ENCODE measurements around the gene HTR6.

The HTR6 gene

DNA sequence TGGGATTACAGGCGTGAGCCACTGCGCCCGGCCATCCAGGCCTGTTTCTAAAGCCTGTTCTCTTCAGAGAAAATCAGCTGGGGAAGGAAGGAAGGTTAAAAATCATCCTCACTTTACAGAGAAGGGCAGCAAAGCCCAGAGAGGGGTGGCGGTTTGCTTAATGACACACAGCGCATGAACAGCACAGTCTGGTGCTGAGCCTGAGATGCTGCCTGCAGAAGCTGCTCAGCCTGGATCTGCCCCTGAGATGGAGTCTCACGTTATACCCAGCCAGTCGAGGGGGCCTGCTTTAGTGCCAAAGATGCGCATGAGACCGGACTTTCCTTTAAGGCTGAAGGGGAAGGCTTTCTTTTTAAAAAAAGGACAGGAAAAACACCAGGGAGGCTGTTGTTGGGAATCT, 21.3 kb downstream of the HTR6 start:
- no peak for DNase-seq (ENCODE audit: low read depth in 1 of 2, low spot score in 1 of 2)

DNA sequence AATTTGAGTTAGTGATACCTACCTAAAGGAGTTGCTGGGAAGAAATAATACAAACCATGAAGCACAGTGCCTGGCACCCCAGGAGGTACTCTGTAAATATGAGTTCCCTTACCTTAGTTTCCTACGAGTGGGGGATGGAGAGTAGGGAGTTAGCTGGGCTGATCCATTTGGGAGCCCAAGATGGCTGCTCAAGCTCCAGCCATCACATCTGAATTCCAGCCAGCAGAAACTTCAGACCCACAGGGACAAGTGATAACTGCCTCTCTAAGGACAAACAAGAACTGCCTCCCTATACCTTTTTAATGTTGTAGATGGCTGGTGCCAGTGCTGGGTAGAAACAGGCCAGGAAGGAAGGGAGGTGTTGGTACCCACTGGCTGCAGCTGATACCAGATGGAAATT, 22.7 kb downstream of the HTR6 start:
- no peak for DNase-seq (ENCODE audit: low read depth in 1 of 2, low spot score in 1 of 2)

DNA sequence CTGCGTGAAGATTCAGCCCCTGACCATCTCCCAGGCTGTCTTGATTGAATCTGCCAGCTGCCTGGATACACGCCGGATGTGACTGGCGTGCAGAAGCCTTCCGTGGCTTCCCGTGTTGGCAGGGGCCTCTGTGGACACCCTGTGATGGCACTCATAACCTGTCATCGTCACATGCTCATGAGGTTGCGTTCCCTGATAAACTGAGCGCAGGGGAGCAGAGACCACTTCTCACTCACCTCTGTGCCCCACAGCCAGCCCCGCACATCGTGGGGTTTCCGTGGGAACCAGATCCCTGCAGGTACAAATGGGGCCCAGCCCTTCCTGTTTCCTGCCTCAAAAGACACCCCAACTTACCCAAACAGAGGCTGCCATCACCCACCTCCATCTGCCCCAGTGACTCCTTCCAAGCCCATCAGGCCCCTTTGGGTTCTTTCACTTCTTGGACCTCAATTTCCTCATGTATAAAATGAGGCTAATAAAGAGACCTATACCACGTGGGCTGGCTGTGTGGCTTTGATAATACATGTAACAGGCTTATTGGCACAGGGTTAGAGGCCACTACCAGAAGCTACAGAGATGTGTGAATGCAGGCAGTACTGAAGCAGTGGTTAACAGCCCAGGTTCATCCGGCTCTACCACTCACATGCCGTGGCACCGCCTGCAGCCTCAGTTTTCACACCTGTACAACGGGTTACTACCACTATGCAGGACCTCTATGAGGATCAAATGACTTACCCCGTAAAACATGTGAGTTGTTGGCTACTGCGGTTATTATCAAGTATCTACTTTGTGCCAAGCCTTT, 23.6 kb downstream of the HTR6 start:
- no peak for DNase-seq (ENCODE audit: low read depth in 1 of 2, low spot score in 1 of 2)

DNA sequence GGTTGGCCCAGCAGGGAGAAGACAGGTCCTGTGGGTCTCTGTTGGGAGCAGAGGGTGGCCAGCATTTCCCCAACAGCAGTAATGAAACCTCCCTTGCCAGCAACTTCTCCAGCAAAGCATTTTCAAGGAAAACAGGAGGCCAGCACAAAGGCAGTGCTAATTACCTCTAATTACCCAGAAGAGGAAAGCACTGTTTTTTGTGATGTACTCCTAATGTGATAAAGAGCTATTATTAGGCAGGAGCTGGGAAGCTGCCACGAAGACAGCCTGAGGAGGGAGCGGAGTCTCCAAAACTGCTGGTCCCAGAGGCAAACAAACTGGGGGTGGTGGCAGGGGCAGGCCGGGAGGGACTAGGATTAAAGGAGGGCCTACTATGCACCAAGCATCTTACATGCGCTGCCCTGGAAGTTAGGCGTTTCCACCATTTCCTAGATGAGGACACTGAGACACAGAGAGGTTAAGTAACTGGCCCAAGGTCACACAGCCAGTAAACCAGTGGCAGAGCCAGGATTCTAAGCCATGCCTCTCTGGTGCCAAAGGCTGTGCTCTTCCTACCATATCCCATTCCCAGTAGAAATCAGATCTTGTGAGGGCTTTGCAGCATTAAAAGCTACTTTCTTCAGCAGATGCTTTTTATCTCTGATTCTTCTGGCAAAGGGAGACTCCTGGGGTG, 24.5 kb downstream of the HTR6 start:
- DNase-seq (ENCODE audit: low read depth in 1 of 2, low spot score in 1 of 2): no peak

DNA sequence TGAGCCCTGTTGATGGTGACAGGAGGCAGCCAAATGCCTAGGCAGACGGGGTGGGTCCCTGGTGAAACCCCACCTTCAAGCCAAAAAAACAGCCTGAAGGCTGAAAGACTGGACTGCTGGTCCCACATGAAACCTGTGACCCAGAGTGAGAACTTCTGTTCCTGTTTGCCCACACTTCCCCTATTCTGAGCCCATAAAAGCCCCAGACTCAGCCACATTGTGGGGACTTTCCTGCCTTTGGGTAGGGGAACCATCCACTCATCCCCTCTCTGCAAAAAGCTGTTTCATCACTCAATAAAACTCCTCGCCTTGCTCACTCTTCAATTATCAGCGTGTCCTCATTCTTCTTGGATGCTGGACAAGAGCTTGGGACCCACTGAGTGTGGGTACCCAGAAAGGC, 25.2 kb downstream of the HTR6 start:
- no peak for DNase-seq (ENCODE audit: low read depth in 1 of 2, low spot score in 1 of 2)

DNA sequence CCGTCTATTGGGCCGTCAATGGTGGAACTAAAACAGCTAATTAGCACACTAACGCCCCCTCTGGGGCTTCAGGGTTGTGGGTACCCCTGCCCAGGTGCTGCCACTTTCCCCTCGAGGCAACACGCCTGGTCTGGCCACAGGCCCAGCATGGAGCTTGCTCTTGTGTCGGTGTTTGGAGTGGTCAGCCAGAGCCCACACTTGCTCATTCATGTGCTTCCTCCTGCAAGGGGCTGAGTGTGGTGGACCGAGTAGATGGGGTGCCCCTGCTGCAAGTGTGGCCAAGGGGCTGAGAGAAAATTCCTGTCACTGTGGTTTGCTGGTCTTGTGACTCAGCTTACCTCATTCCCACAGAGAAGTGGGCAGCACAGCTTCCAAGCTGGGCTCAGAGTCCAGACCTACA, 25.7 kb downstream of the HTR6 start:
- no peak for DNase-seq (ENCODE audit: low read depth in 1 of 2, low spot score in 1 of 2)

DNA sequence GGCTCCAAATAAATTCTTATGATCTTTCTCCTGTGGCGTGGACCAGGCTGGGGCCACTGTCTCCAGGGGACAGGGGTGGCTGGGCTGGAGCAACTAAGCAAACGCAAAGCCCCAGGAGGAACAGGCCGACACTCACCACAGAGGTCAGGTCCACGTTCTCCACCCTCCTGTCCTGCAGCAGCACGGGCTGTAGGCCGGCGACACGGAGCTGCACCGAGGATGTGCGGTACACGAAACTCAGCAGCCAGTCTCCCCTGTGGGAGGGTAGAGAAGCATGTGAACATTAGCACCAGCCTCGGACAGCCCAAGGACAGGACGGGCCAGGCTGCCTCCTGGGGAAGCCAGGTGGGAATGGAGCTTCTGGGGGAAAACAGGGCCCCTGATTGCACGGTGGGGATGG, 29.6 kb downstream of the HTR6 start:
- DNase-seq (ENCODE audit: low read depth in 1 of 2, low spot score in 1 of 2): no peak

DNA sequence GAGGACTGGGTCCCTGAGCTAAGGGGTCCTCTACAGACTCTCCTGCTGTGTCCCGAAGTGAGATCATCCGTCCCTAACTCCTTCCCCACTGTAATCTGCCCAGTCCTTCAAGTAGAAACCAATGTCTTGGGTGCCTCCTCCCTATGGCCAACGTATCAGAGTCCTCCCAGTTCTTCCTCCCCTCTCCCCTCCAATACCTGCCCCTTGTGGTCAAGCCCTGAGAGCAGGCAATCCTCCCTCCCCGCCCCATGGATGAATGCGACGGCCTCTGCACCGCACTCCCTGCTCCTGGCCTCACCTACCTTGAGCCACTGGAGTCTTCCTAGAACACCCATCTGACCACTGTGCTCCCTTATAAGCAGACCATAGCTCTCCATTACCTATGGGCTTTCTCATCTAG, 31.1 kb downstream of the HTR6 start:
- no peak for DNase-seq (ENCODE audit: low read depth in 1 of 2, low spot score in 1 of 2)

DNA sequence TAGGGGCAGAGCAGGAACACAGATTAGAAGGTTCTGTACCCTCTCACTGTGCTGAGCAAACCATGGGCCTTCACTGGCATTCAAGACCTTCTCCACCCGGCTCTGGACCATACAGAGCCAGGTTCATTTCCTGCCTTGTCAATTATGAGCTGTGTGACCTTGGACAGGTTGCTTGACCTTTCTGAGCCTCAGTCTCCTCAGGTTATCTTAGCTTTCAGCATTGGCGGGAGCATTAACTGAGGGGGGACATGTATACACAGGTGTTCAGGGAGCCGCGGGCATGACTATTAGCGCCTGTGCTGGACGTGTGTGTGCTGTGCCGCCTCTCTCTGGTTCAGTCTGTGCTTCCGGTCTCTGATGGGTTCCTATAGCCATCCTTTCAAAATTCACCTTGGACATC, 32.1 kb downstream of the HTR6 start:
- no peak for DNase-seq (ENCODE audit: low read depth in 1 of 2, low spot score in 1 of 2)

DNA sequence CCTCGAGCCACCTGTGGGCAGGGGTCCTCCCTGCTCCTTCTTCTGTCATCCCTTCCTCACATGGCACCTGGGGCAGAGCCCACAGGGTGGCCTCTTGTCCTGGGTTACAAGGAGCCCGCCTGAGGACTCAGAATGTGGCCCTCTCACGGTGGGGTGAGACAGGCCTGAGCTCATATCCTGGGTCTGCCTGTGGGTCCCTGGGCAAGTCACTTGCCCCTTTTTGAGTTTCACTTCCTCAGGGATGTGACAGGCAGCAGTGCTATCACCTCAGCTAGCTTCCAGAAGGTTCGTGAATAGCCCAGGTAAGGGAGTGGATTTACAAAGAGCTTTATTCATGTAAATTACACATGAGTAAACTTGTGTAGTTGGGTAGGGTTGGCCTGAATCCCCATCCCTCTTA, 33.5 kb downstream of the HTR6 start:
- no peak for DNase-seq (ENCODE audit: low read depth in 1 of 2, low spot score in 1 of 2)

DNA sequence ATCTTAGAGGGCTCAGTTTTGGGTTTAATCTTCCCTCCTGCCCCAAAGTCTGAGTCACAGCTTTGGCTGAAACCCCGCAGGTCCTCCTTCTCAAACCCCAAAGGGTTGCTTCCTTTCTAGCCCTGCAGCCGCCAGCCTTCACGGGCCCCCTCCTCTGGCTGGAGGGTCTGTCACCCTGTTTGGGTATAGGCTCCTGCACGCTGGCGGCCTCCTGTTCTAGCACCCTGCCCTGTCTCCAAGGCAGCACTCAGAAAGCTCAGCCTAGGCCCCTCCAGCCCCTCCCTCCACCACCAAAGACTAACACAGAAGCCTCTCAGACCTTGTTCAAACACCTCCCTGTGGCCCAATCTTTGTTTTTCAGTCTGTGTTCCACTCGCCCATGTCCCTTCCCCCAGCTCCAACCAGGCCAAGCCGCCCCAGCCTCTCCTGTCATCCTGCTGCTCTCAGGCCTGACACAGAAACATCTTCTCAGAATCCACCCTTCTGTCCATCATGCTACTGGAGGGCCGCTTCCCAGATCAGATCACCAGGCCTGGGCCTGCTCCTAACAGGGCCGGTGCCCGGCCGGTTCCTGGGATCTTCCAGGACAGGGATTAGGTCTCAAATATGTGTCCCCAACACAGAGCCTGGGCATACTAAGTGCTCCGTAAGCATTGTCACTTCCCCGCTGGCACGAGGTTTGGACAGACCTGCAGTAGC, 35.6 kb downstream of the HTR6 start:
- no peak for DNase-seq (ENCODE audit: low read depth in 1 of 2, low spot score in 1 of 2)

DNA sequence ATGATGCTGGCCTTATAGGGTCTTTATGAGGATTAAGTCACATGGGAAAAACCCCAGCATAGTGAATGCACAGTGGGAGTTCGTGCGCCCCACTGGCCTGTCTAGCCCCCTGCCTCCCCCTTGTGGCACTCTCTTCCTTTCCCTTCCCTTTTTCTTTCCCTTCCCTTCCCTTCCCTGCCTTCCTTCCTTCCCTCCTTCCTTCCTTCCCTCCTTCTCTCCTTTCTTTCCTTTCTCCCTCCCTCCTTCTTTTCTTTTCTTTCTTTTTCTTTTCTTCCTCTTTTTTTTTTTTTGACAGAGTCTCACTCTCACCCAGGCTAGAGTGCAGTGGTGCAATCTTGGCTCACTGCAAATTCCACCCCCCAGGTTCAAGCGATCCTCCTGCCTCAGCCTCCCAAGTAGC, 38.6 kb downstream of the HTR6 start:
- DNase-seq (ENCODE audit: low read depth in 1 of 2, low spot score in 1 of 2): no peak

DNA sequence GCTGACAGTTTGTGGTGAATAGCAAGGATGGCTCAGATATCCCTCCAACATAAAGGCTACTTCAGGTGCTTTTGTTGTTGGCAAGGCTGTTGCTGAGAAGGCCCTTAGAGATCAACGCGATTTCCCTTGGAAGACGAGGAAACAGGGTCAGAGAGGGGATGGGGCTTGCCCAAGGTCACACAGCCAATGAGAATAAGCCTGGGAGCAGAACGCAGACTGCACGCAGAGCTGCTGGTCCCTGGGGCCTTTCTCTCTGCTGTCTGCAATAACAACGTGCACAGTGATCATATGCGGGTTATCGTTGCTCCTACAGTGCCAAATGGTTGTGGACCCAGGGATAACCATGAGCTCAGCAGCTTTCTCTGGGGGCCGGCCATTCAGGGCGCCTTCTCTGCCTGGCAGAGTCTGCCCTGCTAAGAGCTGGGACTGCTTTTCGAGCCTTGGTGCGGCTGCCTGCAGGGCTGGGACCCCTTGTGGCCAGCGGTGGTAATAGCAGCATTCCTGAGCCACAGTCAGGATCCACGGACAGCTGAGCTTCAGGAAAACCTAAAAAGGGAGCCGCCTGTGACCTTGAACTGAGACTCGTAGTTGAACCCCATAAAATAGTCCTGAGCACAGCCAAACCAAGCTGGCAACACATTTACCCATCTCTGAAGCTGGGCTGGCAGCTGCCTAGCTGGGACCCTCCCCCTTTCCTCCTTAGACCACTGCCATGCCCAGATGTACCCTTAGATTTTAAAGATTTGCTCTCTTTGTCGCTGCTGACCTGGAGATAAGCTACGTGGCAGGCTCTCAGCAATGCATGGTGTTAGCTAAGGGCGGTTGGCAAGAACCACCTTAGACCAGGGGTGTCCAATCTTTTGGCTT, 39.8 kb downstream of the HTR6 start:
- peak; percentile 32 to 49 for DNase-seq (ENCODE audit: low read depth in 1 of 2, low spot score in 1 of 2)

DNA sequence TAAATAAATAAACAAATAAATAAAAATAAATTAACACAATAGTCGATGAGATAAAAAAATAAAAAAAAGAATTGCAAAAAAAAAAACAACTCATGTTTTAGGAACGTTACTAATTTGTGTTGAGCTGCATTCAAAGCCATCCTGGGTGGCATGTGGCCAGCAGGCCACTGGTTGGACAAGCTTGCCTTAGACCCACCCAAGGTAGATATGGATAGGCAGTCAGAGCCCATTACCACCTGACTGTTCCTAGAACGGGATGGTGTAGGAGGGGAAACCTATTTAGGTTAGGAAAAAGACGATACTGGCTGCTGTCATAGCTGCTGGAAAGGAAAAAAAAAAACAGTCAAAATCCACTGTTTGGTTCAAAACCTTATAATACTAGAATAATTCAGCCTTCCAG, 40.8 kb downstream of the HTR6 start:
- no peak for DNase-seq (ENCODE audit: low read depth in 1 of 2, low spot score in 1 of 2)

DNA sequence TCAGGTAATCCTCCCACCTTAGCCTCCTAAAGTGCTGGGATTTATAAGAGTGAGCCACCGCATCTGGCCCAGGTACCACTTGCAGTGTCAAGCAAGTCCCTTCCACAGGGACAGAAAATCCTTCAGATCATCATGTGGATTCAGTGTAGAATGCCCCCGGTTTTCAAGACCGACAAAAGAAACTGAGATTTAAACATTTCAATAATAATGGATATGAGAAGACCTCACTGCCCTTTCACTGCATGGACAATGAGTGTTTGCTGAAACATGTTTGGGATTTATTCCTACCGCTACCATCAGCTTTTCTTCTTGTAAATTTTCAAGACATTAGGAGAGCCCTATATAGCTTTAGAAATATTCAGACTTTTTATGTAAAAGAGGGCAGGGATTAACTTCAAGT, 41.5 kb downstream of the HTR6 start:
- no peak for DNase-seq (ENCODE audit: low read depth in 1 of 2, low spot score in 1 of 2)

DNA sequence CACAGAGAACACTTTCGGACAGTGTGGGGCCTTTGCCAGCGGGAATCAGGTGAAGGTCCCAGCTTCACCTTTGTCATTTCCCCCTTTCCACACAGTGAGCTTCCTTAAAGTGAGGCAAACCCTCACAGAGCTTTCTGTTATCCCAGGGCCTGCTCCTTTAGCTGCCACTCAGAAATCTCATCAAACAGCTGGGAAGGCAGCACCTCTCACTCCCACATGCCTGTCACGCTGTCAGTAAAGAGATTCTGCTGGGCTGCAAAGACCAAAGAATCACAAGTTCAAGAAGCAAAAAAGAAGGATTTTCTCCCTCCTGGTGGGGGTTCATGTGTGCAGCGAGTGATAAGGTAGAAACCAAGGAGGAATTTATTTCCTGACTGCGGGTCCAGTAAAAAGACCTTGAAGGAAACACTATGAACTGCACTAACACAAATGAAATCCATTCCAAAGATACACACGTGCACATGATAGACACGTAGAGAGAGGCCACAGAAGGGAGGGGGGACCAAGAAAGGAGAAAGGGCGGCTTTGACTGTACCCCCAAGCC, 44.0 kb downstream of the HTR6 start:
- DNase-seq (ENCODE audit: low read depth in 1 of 2, low spot score in 1 of 2): no peak

DNA sequence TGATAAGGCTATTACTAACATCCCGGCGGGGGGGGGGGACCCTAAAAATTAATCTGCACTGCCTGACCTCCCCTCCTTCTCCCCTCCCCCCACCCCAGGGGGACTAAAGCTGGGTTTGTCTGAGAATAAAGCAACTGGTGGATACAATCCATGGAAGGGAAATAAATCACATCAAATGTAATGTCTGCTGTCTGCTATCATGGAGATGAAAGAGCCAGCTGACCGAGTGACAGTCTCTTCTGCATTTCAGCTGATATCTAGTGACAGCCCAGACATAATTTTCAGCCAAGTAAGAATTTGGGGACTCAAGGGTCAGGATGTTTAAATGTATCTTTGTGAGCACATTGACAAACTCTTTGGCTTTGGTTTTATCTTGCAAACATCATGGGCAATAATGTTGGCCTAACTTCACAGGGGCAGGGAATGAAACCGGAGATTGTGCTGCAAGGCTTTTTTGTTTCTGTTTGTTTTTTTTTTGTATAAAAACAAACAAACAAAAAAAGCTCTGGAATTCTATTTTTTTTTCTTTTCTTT, 44.7 kb downstream of the HTR6 start:
- DNase-seq (ENCODE audit: low read depth in 1 of 2, low spot score in 1 of 2): no peak

DNA sequence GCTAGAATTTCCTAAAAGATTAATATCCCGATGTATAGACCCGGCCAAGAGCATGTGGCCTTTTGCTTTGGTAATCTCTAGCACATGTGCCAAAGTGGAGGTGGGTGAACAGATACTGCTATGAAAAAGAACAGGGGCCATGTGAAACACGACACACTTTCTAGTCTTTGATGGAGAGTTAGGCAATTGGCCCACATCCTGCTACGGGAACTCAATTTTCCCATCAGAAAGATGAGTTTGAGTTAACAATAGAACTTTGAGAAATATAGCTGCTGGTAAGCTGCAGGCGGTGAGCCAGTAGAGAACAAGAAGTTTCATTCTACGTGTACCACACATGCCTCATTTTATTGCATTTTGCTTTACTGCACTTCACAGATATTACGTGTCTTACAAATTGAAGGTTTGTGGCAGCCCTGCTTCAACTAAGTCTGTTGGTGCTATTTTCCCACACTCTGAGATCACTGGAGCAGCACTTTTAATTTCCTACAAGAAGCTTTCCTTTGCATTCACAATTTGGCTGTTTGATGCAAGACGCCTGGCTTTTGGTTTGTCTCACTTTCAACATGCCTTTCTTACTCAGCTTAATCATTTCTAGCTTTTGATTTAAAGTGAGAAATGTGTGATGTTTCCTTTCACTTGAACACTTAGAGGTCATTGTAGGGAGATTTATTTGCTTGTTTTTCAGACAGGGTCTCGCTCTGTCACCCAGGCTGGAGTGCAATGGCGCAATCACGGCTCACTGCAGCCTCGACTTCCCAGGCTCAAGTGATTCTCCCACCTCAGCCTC, 46.3 kb downstream of the HTR6 start:
- no peak for DNase-seq (ENCODE audit: low read depth in 1 of 2, low spot score in 1 of 2)

DNA sequence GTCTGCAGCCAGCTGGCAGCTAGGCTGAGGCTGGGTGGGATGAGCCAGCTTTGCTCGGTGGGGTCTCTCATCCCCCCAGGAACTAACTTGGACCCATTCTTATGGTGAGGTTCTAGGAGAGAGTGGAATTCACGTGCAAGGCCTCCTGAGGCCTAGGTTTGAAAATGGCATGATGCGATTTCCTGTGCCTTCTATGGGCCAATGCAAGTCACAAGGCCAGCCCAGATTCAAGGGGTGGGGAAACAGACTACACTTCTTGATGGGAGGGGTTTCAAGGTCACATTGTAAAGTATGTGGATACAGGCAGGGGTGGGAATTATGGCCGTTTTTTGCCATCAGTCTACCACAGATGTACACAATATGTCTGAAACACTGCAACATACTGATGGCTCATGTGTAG, 48.3 kb downstream of the HTR6 start:
- DNase-seq (ENCODE audit: low read depth in 1 of 2, low spot score in 1 of 2): no peak

Measured in stimulated activated CD4-positive, alpha-beta T cell treated with anti-CD3 and anti-CD28 coated beads, Interleukin-15, amount 100 ng/mL, for 1 hour (primary cell).